KBM-7 (cell line): ENCODE measurements around the gene RXYLT1.
"Not testable (repeated sequence)": the region's sequence is repeated elsewhere in the genome, so short reads cannot be mapped to it uniquely, and the experiment has no call there.

Source experiments
- DNase-seq: peaks from one replicate; pipeline ENCODE4 v3.0.0-alpha.2; 2015
- in situ Hi-C: fragments of 300-500 bp; cut with MboI; formaldehyde crosslinking; loops from 2 replicates; pipeline ENCODE4 v1.14.3; 2020; ENCODE audit warnings: low sequenced_read_pairs, low pct_unique_long_range_greater_than_20kb, mixed read lengths

Gene RXYLT1

GRCh38 chr12:63836936-63837335 is 57.2 kb downstream of the RXYLT1 start:
- DNase-seq: no peak
- in situ Hi-C loops: loop anchor here (25.0 kb wide), 2 partner anchors 1250 to 1400 kb away; no protein-coding TSS in a partner anchor

- no peak for DNase-seq
- in situ Hi-C loops: loop anchor here (25.0 kb wide), 2 partner anchors 1251 to 1401 kb away; no protein-coding TSS in a partner anchor
Measured at GRCh38 chr12:63838411-63838810, 58.7 kb downstream of the RXYLT1 start.

- in situ Hi-C loops: loop anchor here (10.0 to 25.0 kb wide), 3 partner anchors 976 to 1404 kb away; no protein-coding TSS in a partner anchor
Measured at GRCh38 chr12:63841011-63841410, 61.3 kb downstream of the RXYLT1 start.

GRCh38 chr12:63841571-63841970 is 61.9 kb downstream of the RXYLT1 start:
- in situ Hi-C loops: loop anchor here (10.0 to 25.0 kb wide), 3 partner anchors 977 to 1404 kb away; no protein-coding TSS in a partner anchor
- DNase-seq: no peak

More at GRCh38 chr12:63841011-63841410, 61.3 kb downstream of the RXYLT1 start:
- no peak for DNase-seq

- in situ Hi-C loops: loop anchor here (10.0 to 25.0 kb wide), 3 partner anchors 978 to 1405 kb away; no protein-coding TSS in a partner anchor
- not testable (repeated sequence) for DNase-seq
Measured at GRCh38 chr12:63842750-63843149, 63.0 kb downstream of the RXYLT1 start.

- in situ Hi-C loops: loop anchor here (10.0 to 25.0 kb wide), 3 partner anchors 978 to 1406 kb away; no protein-coding TSS in a partner anchor
- no peak for DNase-seq
Measured at GRCh38 chr12:63843254-63843720, 63.6 kb downstream of the RXYLT1 start.

- in situ Hi-C loops: loop anchor here (10.0 to 25.0 kb wide), 3 partner anchors 979 to 1407 kb away; no protein-coding TSS in a partner anchor
Measured at GRCh38 chr12:63843721-63844390, 64.1 kb downstream of the RXYLT1 start.

GRCh38 chr12:63844391-63845341 is 65.0 kb downstream of the RXYLT1 start, which contains the start of gene SRGAP1:
Gene SRGAP1, plus strand, starts transcription at chr12:63844700. Its CDS starts 117 bp downstream, at chr12:63844817.
- peak; percentile 73 for DNase-seq

More at GRCh38 chr12:63843721-63844390, 64.1 kb downstream of the RXYLT1 start:
- peak; percentile 93 for DNase-seq

GRCh38 chr12:63845726-63846125 is 66.0 kb downstream of the RXYLT1 start:
- peak; percentile 17 for DNase-seq
- in situ Hi-C loops: loop anchor here (10.0 to 25.0 kb wide), 3 partner anchors 981 to 1408 kb away; no protein-coding TSS in a partner anchor

More at GRCh38 chr12:63844391-63845341, 65.0 kb downstream of the RXYLT1 start, which contains the start of gene SRGAP1:
- in situ Hi-C loops: loop anchor here (10.0 to 25.0 kb wide), 3 partner anchors 980 to 1407 kb away; no protein-coding TSS in a partner anchor

- DNase-seq: peak; percentile 12
- in situ Hi-C loops: loop anchor here (10.0 to 25.0 kb wide), 3 partner anchors 982 to 1409 kb away; no protein-coding TSS in a partner anchor
Measured at GRCh38 chr12:63846238-63846967, 66.7 kb downstream of the RXYLT1 start.

- no peak for DNase-seq
- in situ Hi-C loops: loop anchor here (10.0 to 25.0 kb wide), 3 partner anchors 984 to 1411 kb away; no protein-coding TSS in a partner anchor
Measured at GRCh38 chr12:63848450-63848849, 68.7 kb downstream of the RXYLT1 start.

- no peak for DNase-seq
- in situ Hi-C loops: loop anchor here (10.0 to 25.0 kb wide), 3 partner anchors 984 to 1412 kb away; no protein-coding TSS in a partner anchor
Measured at GRCh38 chr12:63849106-63849620, 69.5 kb downstream of the RXYLT1 start.

GRCh38 chr12:63849641-63850040 is 69.9 kb downstream of the RXYLT1 start:
- in situ Hi-C loops: loop anchor here (10.0 to 25.0 kb wide), 3 partner anchors 985 to 1412 kb away; no protein-coding TSS in a partner anchor
- no peak for DNase-seq

GRCh38 chr12:63853978-63854377 is 74.3 kb downstream of the RXYLT1 start:
- in situ Hi-C loops: no loop called here

GRCh38 chr12:63855299-63855698 is 75.6 kb downstream of the RXYLT1 start:
- no peak for DNase-seq
- in situ Hi-C loops: no loop called here

More at GRCh38 chr12:63853978-63854377, 74.3 kb downstream of the RXYLT1 start:
- no peak for DNase-seq

GRCh38 chr12:63857771-63858670 is 78.3 kb downstream of the RXYLT1 start:
- no peak for DNase-seq

More at GRCh38 chr12:63857771-63858670, 78.3 kb downstream of the RXYLT1 start:
- in situ Hi-C loops: no loop called here
